C4-2B (cell line): ENCODE measurements around the gene HHIPL1.

Experiments used
- ZFX ChIP-seq: fragments of 450-650 bp; IDR thresholded peaks from 2 replicates; pipeline ENCODE4 v1.6.1; 2017
- TF ChIP-seq, protein P1 (sequence below): fragments of 450-650 bp; conservative IDR thresholded peaks from 2 replicates; pipeline ENCODE4 v1.5.1; 2017; ENCODE audit warnings: mild to moderate bottlenecking

DNA sequence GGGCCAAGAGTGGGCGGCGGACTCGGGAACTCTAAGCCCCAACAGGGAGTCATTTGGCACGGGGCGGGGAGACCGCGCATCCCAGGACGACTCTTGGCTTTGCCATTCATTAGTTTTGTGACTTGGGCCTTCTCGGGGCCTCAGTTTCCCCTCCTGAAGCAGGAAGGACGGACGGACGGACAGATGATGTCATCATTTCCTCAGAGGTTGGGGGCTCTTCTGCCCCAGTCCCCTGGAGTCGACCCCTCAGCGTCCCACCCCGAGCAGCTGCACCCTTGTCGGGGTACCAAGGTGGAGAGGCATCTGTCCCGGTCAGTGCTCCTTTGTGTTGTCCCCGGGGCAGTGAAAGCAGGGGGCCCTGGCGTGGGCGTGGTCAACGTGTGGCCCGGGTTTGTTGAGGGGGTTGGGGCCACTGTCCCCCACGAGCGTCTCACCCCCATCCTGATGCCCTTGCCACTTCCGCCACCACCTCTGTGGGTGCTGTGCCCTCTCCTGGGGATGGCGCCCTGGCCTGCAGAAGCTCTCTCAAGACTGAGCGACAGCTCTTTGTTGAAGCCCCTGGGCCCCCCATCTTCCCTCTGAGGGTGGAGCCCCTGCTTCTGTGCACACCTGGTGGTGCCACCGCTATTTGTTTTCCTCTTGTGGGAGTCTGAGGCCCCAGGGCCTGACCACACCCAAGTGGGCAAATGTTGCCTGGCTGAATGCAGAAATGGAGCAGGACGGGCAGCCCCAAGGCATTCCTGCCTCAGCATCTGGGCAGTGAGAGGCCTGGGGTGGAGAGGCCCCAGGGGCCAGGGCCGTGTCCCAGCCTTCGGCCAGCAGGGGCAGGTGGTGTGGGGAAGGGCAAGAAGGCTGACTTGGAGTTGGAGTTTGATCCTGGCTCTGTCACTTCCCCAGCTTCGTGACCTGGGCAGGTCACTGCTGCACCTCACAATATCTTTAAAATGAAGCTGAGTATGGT, 896 bp downstream of the HHIPL1 start:
- TF ChIP-seq, protein P1, sequence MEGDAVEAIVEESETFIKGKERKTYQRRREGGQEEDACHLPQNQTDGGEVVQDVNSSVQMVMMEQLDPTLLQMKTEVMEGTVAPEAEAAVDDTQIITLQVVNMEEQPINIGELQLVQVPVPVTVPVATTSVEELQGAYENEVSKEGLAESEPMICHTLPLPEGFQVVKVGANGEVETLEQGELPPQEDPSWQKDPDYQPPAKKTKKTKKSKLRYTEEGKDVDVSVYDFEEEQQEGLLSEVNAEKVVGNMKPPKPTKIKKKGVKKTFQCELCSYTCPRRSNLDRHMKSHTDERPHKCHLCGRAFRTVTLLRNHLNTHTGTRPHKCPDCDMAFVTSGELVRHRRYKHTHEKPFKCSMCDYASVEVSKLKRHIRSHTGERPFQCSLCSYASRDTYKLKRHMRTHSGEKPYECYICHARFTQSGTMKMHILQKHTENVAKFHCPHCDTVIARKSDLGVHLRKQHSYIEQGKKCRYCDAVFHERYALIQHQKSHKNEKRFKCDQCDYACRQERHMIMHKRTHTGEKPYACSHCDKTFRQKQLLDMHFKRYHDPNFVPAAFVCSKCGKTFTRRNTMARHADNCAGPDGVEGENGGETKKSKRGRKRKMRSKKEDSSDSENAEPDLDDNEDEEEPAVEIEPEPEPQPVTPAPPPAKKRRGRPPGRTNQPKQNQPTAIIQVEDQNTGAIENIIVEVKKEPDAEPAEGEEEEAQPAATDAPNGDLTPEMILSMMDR = no peak
- TF ChIP-seq ZFX = no peak
